Duodenal mucosa (tissue), 2 donors: ENCODE measurements around the gene ZNF787.
"Not testable (repeated sequence)": the region's sequence is repeated elsewhere in the genome, so short reads cannot be mapped to it uniquely, and the experiment has no call there.

Source experiments
- H3K27ac ChIP-seq: one replicate; pipeline ENCODE4 v1.7.0; 2013; ENCODE audit warnings: low read depth, low read length
- H3K27me3 ChIP-seq, 2 donors: one replicate each; pipeline ENCODE4 v1.7.0; 2013; ENCODE audit warnings: low read length in 2 of 2, control low read depth in 1 of 2; ENCODE audit not compliant: insufficient read depth in 2 of 2, control insufficient read depth in 1 of 2
- H3K36me3 ChIP-seq, 2 donors: one replicate each; pipeline ENCODE4 v1.7.0; 2013; ENCODE audit warnings: low read length in 2 of 2, control low read depth in 1 of 2; ENCODE audit not compliant: insufficient read depth in 2 of 2, control insufficient read depth in 1 of 2
- H3K4me1 ChIP-seq, 2 donors: one replicate each; pipeline ENCODE4 v1.7.0; 2013; ENCODE audit warnings: low read length in 2 of 2, control low read depth in 1 of 2; ENCODE audit not compliant: insufficient read depth in 2 of 2, control insufficient read depth in 1 of 2
- H3K4me3 ChIP-seq, 2 donors: one replicate each; pipeline ENCODE4 v1.7.0; 2013; ENCODE audit warnings: low read length in 2 of 2, low read depth in 1 of 2
- H3K9ac ChIP-seq, 2 donors: one replicate each; pipeline ENCODE4 v1.7.0; 2013; ENCODE audit warnings: low read length in 2 of 2, low read depth in 1 of 2
- H3K9me3 ChIP-seq, 2 donors: one replicate each; pipeline ENCODE4 v1.7.0; 2013; ENCODE audit warnings: low read length in 2 of 2, control low read depth in 1 of 2; ENCODE audit not compliant: control insufficient read depth in 1 of 2

ZNF787 gene

GRCh38 chr19:56098731-56099568, 22.1 kb downstream of the ZNF787 start:
- Histone ChIP-seq H3K27me3 (no peaks in the 10 kb centered on the region), H3K4me1 (no peaks in the 10 kb centered on the region), H3K4me3 (no peak overlapping the region), H3K27ac (no peak overlapping the region), H3K9me3 (no peaks in the 10 kb centered on the region), H3K36me3 (peaks cover 25 to 58% of the 10 kb centered on the region in 2 donors), H3K9ac (no peak overlapping the region)

- not testable (repeated sequence) for H3K9me3 ChIP-seq, H3K27ac ChIP-seq, H3K4me1 ChIP-seq, H3K9ac ChIP-seq, H3K27me3 ChIP-seq, H3K4me3 ChIP-seq
- peaks cover 30 to 66% of the 10 kb centered on the region in 2 donors for H3K36me3 ChIP-seq
Observed at GRCh38 chr19:56098237-56098636, 22.9 kb downstream of the ZNF787 start.

- no peak overlapping the region for H3K4me3 ChIP-seq
- H3K36me3 ChIP-seq: peaks cover 31 to 70% of the 10 kb centered on the region in 2 donors
- no peak overlapping the region for H3K9ac ChIP-seq
- no peaks in the 10 kb centered on the region for H3K4me1 ChIP-seq
- no peak overlapping the region for H3K27ac ChIP-seq
- H3K27me3 ChIP-seq: no peaks in the 10 kb centered on the region
- peaks cover 0 to 3% of the 10 kb centered on the region in 2 donors for H3K9me3 ChIP-seq
Observed at GRCh38 chr19:56097776-56098175, 23.3 kb downstream of the ZNF787 start.

GRCh38 chr19:56097306-56097705, 23.8 kb downstream of the ZNF787 start:
- H3K9me3 ChIP-seq: peaks cover 0 to 3% of the 10 kb centered on the region in 2 donors
- H3K9ac ChIP-seq: no peak overlapping the region
- no peak overlapping the region for H3K27ac ChIP-seq
- H3K36me3 ChIP-seq: peaks cover 28 to 74% of the 10 kb centered on the region in 2 donors
- H3K4me3 ChIP-seq: no peak overlapping the region
- H3K27me3 ChIP-seq: no peaks in the 10 kb centered on the region
- no peaks in the 10 kb centered on the region for H3K4me1 ChIP-seq

- peaks cover 23 to 70% of the 10 kb centered on the region in 2 donors for H3K36me3 ChIP-seq
- no peaks in the 10 kb centered on the region for H3K27me3 ChIP-seq
- H3K9ac ChIP-seq: no peak overlapping the region
- H3K27ac ChIP-seq: no peak overlapping the region
- no peaks in the 10 kb centered on the region for H3K4me1 ChIP-seq
- peaks cover 0 to 3% of the 10 kb centered on the region in 2 donors for H3K9me3 ChIP-seq
- H3K4me3 ChIP-seq: no peak overlapping the region
Observed at GRCh38 chr19:56096665-56097064, 24.4 kb downstream of the ZNF787 start.

- Histone ChIP-seq H3K4me1 (no peaks in the 10 kb centered on the region), H3K27ac (no peak overlapping the region), H3K4me3 (no peak overlapping the region), H3K36me3 (peaks cover 16 to 60% of the 10 kb centered on the region in 2 donors), H3K9me3 (peaks cover 0 to 3% of the 10 kb centered on the region in 2 donors), H3K27me3 (no peaks in the 10 kb centered on the region), H3K9ac (no peak overlapping the region)
Observed at GRCh38 chr19:56094449-56094848, 26.6 kb downstream of the ZNF787 start.

GRCh38 chr19:56092685-56093631, 28.1 kb downstream of the ZNF787 start:
- Histone ChIP-seq H3K9me3 (peaks cover 0 to 3% of the 10 kb centered on the region in 2 donors), H3K27ac (no peak overlapping the region), H3K4me1 (no peaks in the 10 kb centered on the region), H3K4me3 (no peak overlapping the region), H3K9ac (no peak overlapping the region), H3K27me3 (no peaks in the 10 kb centered on the region), H3K36me3 (peaks cover 10 to 60% of the 10 kb centered on the region in 2 donors)

GRCh38 chr19:56091751-56092546, 29.1 kb downstream of the ZNF787 start:
- Histone ChIP-seq H3K9me3 (peaks cover 0 to 3% of the 10 kb centered on the region in 2 donors), H3K27ac (no peak overlapping the region), H3K4me1 (no peaks in the 10 kb centered on the region), H3K4me3 (no peak overlapping the region), H3K36me3 (peaks cover 6 to 54% of the 10 kb centered on the region in 2 donors), H3K9ac (no peak overlapping the region), H3K27me3 (no peaks in the 10 kb centered on the region)

- peaks cover 6 to 51% of the 10 kb centered on the region in 2 donors for H3K36me3 ChIP-seq
- H3K9ac ChIP-seq: no peak overlapping the region
- H3K4me3 ChIP-seq: no peak overlapping the region
- H3K9me3 ChIP-seq: peaks cover 0 to 3% of the 10 kb centered on the region in 2 donors
- no peak overlapping the region for H3K27ac ChIP-seq
- H3K27me3 ChIP-seq: no peaks in the 10 kb centered on the region
- no peaks in the 10 kb centered on the region for H3K4me1 ChIP-seq
Observed at GRCh38 chr19:56091066-56091490, 30.0 kb downstream of the ZNF787 start.
